Psoas muscle (tissue), 8 donors: Measurements from ENCODE around the gene RBP2. TPM values are rescaled to one million over a fixed set of nuclear protein-coding genes. Genes with fewer than 3 reads are reported as not detected.

ENCODE experiments used
- ATAC-seq, 4 donors: fragments of 200-7000 bp; cut with Tn5 transposase; one replicate each; pipeline ENCODE4 v1.9.1; 2020; ENCODE audit warnings: moderate library complexity in 3 of 4, mild to moderate bottlenecking in 2 of 4
- DNase-seq, 2 donors: peaks; one replicate each; pipeline ENCODE4 v3.0.0-alpha.2; 2020
- H3K27ac ChIP-seq: fragments of 200-600 bp; one replicate; pipeline ENCODE4 v1.8.0; 2022
- H3K27me3 ChIP-seq, 3 donors: fragments of 200-600 bp in 1 of 3; one replicate each; pipeline versions ENCODE4 v1.6.1 to v1.8.0; 2013 to 2022; ENCODE audit warnings: low read length in 2 of 3, mild to moderate bottlenecking in 2 of 3, moderate library complexity in 1 of 3; ENCODE audit not compliant: insufficient read depth in 3 of 3
- H3K36me3 ChIP-seq, 2 donors: fragments of 200-600 bp in 1 of 2; one replicate each; pipeline versions ENCODE4 v1.6.1 to v1.8.0; 2013 to 2022; ENCODE audit warnings: low read depth in 1 of 2, mild to moderate bottlenecking in 1 of 2, moderate library complexity in 1 of 2; ENCODE audit not compliant: insufficient read depth in 1 of 2
- H3K4me1 ChIP-seq: fragments of 200-600 bp; one replicate; pipeline ENCODE4 v1.8.0; 2022
- H3K4me3 ChIP-seq: fragments of 200-600 bp; one replicate; pipeline ENCODE4 v1.8.0; 2022; ENCODE audit warnings: mild to moderate bottlenecking
- H3K9me3 ChIP-seq: fragments of 200-600 bp; one replicate; pipeline ENCODE4 v1.8.0; 2022
- CTCF ChIP-seq: fragments of 200-600 bp; IDR thresholded peaks from one replicate; pipeline ENCODE4 v1.8.0; 2022; ENCODE audit warnings: antibody characterized with exemption
- WGBS, 3 donors: extraction: QIAGEN DNeasy Blood & Tissue Kit; methylation state at CpG; one replicate each; pipeline versions ENCODE4 v1.1.6 to v1.1.7; 2013; 5-methylcytosine and 5-hydroxymethylcytosine counted together
- intact Hi-C, 2 donors: fragments of 100-400 bp; cut with DNase I; formaldehyde crosslinking; loops; one replicate each; pipeline versions ENCODE4 v1.11.0 to v1.14.2; 2022
- polyA plus RNA-seq, 3 donors: library from polyadenylated mRNA; stranded (reverse); fragments of 200-250 nt; gene quantifications; one replicate each; pipeline ENCODE4 v1.2.3, GENCODE V29; 2013
- total RNA-seq, 4 donors: library from RNA; stranded (reverse); fragmentation: NEBNext Ultra II Directional in 2 of 4; extraction: Animal tissue kit (Norgen Biotek cat#: 25700) in 2 of 4; gene quantifications; one replicate each; pipeline versions ENCODE4 v1.2.1 to v1.2.4, GENCODE V29; 2021 to 2023
- donor health status: healthy with polysubstance abuse.
- donor health status: DM: no; HTN: no; CAD: no; lungs with moderate emphysema.
- donor health status: Bipolar disorder and iron deficiency.
- donor health status: healthy.
- donor health status: DM: yes; HTN: yes; CAD: no.
- donor health status: DM: no; HTN: no; CAD: no.
- donor health status: DM: no; HTN: no; CAD: no.
- donor health status: DM: yes; HTN: yes; CAD: no.

Gene RBP2
- total and polyA plus RNA-seq, 7 donors = 0.59 to 2.7 TPM; not detected in 5

DNA sequence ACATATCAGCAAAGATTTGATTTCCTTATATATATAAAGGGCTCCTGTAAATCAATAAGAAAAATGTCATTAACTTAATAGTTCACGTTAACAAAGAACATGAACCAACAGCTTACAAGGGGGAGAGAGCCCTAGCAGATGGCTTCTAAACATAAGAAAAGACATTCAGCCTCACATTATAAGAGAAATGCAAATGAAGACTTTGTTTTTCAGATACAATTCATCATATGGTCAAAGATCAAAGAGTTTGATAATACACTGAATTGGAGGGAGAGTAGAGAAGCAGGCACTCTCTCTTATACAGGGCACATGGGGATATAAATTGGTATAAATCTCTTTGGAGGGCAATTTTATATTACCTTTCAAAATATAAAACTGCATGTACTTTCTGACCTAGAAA is 21.1 kb downstream of the RBP2 start:
- no peaks in the 10 kb centered on the region for H3K36me3 ChIP-seq
- no peak for ATAC-seq
- H3K4me1 ChIP-seq = no peaks in the 10 kb centered on the region
- intact Hi-C loops = no loop called here
- no peaks in the 10 kb centered on the region for H3K27me3 ChIP-seq
- 92 to 97% (median 93%) methylated on average over 1 of the region's 1 CpG for WGBS, 3 donors
- no peaks in the 10 kb centered on the region for H3K9me3 ChIP-seq
- no peak for DNase-seq
- TF ChIP-seq CTCF = no peak
- no peak overlapping the region for H3K4me3 ChIP-seq
- no peak overlapping the region for H3K27ac ChIP-seq

GRCh38 chr3:139454346-139454745 is 22.0 kb downstream of the RBP2 start:
- no peak for DNase-seq
- Histone ChIP-seq H3K4me3 (no peak overlapping the region), H3K27ac (no peak overlapping the region), H3K27me3 (no peaks in the 10 kb centered on the region), H3K4me1 (no peaks in the 10 kb centered on the region), H3K9me3 (no peaks in the 10 kb centered on the region), H3K36me3 (no peaks in the 10 kb centered on the region)
- TF ChIP-seq CTCF = no peak
- ATAC-seq = no peak
- 72 to 74% (median 72%) methylated on average over 2 of the region's 2 CpGs for WGBS, 3 donors
- intact Hi-C loops = no loop called here

DNA sequence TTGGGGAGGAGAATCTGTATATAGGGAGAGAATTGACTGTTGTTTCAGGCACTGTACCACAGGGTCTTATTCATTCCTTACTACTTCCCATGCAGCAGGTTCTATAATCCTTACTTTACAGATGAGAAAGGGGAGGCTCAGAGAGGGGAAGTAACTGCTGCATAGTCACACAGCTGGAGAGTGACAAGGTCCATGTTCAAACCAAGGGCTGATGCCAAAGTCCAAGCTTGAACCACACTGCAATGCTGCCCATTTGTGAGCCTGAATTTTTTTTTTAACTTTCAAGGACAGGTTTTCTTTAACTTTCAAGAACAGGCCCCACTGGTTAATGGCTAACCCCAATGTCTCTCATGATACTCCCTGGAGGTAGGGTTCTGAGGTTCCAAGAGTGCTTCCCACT is 26.2 kb downstream of the RBP2 start:
- H3K9me3 ChIP-seq = no peaks in the 10 kb centered on the region
- ATAC-seq = no peak
- no peaks in the 10 kb centered on the region for H3K27me3 ChIP-seq
- no peak for TF ChIP-seq CTCF
- intact Hi-C loops = no loop called here
- H3K4me1 ChIP-seq = no peaks in the 10 kb centered on the region
- H3K36me3 ChIP-seq = no peaks in the 10 kb centered on the region
- DNase-seq = no peak
- H3K27ac ChIP-seq = no peak overlapping the region
- H3K4me3 ChIP-seq = no peak overlapping the region

GRCh38 chr3:139449566-139449965 is 26.8 kb downstream of the RBP2 start:
- DNase-seq (no peak), ATAC-seq (no peak)
- H3K27me3 ChIP-seq = no peaks in the 10 kb centered on the region
- H3K27ac ChIP-seq = no peak overlapping the region
- 91 to 98% (median 93%) methylated on average over 5 of the region's 5 CpGs for WGBS, 3 donors
- no peaks in the 10 kb centered on the region for H3K36me3 ChIP-seq
- intact Hi-C loops = no loop called here
- no peak for TF ChIP-seq CTCF
- no peak overlapping the region for H3K4me3 ChIP-seq
- H3K9me3 ChIP-seq = no peaks in the 10 kb centered on the region
- H3K4me1 ChIP-seq = no peaks in the 10 kb centered on the region

DNA sequence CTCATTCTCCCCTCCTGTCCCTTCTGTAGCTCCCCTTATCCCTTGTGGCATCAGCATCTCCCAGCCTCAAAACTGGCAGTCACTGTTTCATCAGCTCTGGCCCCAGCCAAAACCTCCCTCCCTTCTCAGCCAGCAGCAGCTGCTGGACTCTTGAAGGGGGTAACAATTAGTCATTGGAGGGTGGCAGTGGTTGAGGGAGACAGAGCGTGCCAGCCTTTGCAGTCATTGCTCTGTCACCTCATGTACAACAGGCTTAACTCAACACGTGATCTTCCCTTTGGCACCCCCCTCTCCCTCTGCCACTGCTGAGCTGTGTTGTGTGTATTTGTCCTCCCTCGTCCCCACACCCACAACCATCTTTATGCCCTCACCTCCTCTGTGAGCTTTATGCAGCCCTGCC is 28.2 kb downstream of the RBP2 start:
- ATAC-seq (peak; percentile 55 to 80 (median 70)), DNase-seq (no peak)
- Histone ChIP-seq H3K4me1 (no peaks in the 10 kb centered on the region), H3K36me3 (no peaks in the 10 kb centered on the region), H3K27me3 (no peaks in the 10 kb centered on the region), H3K4me3 (no peak overlapping the region), H3K9me3 (no peaks in the 10 kb centered on the region), H3K27ac (no peak overlapping the region)
- 60 to 78% (median 64%) methylated on average over 3 of the region's 3 CpGs for WGBS, 3 donors
- intact Hi-C loops = no loop called here
- no peak for TF ChIP-seq CTCF
